CD4-positive, alpha-beta memory T cell (primary cell): Measurements from ENCODE around the gene KIAA0232. TPM values are rescaled to one million over a fixed set of nuclear protein-coding genes. Genes with fewer than 3 reads are reported as not detected.

Source experiments
- CTCF ChIA-PET: fragments of 350-600 bp; sonication (Branson Sonifier 250); formaldehyde crosslinking; loops from one replicate; lab custom pipeline; 2021; ENCODE audit warnings: inconsistent platforms; ENCODE audit not compliant: partially characterized antibody; lab: Charles Lee
- POLR2A ChIA-PET: fragments of 350-600 bp; sonication (Branson Sonifier 250); formaldehyde crosslinking; loops from one replicate; lab custom pipeline; 2021; ENCODE audit not compliant: partially characterized antibody; lab: Charles Lee
- DNase-seq, 5 donors: peaks; one replicate each; pipeline versions ENCODE4 v3.0.0 to v3.0.0-alpha.2; 2020 to 2022; ENCODE audit warnings: mixed read lengths in 1 of 5
- H3K27ac ChIP-seq: one replicate; pipeline ENCODE4 v1.7.0; 2013; ENCODE audit warnings: low read depth, low read length
- H3K27me3 ChIP-seq: 2 replicates; pipeline ENCODE4 v1.7.0; 2013; ENCODE audit warnings: mild to moderate bottlenecking, low read length, moderate library complexity; ENCODE audit not compliant: insufficient read depth
- H3K36me3 ChIP-seq: 2 replicates; pipeline ENCODE4 v1.7.0; 2013; ENCODE audit warnings: mild to moderate bottlenecking, low read length, moderate library complexity; ENCODE audit not compliant: insufficient read depth
- H3K4me1 ChIP-seq: 2 replicates; pipeline ENCODE4 v1.7.0; 2013; ENCODE audit warnings: mild to moderate bottlenecking, low read length, moderate library complexity; ENCODE audit not compliant: insufficient read depth
- H3K4me3 ChIP-seq, 2 donors: one replicate each; pipeline ENCODE4 v1.7.0; 2013; ENCODE audit warnings: low read length in 2 of 2, mild to moderate bottlenecking in 1 of 2
- H3K9me3 ChIP-seq, 2 donors: one replicate each; pipeline ENCODE4 v1.7.0; 2013; ENCODE audit warnings: low read length in 2 of 2, control low read depth in 1 of 2; ENCODE audit not compliant: control insufficient read depth in 1 of 2
- H3K27ac Mint-ChIP-seq, 7 donors: one replicate each; pipeline ENCODE4 v1.8.0; 2020 to 2021; ENCODE audit warnings: mixed read lengths in 7 of 7, mild to moderate bottlenecking in 6 of 7, inconsistent platforms in 3 of 7, moderate library complexity in 3 of 7
- H3K27me3 Mint-ChIP-seq, 2 donors: one replicate each; pipeline ENCODE4 v1.8.0; 2020 to 2021; ENCODE audit warnings: mixed read lengths in 2 of 2
- H3K36me3 Mint-ChIP-seq, 2 donors: one replicate each; pipeline ENCODE4 v1.8.0; 2020 to 2021; ENCODE audit warnings: mixed read lengths in 2 of 2, inconsistent platforms in 1 of 2, mild to moderate bottlenecking in 1 of 2
- H3K4me1 Mint-ChIP-seq, 4 donors: one replicate each; pipeline ENCODE4 v1.8.0; 2020 to 2021; ENCODE audit warnings: mixed read lengths in 4 of 4, mild to moderate bottlenecking in 1 of 4
- H3K4me3 Mint-ChIP-seq, 8 donors: one replicate each; pipeline ENCODE4 v1.8.0; 2020 to 2021; ENCODE audit warnings: mixed read lengths in 8 of 8, mild to moderate bottlenecking in 7 of 8, moderate library complexity in 6 of 8, inconsistent platforms in 3 of 8
- H3K9me3 Mint-ChIP-seq, 8 donors: one replicate each; pipeline ENCODE4 v1.8.0; 2020 to 2021; ENCODE audit warnings: mixed read lengths in 8 of 8, mild to moderate bottlenecking in 5 of 8, inconsistent platforms in 3 of 8, moderate library complexity in 1 of 8
- intact Hi-C: fragments of 100-400 bp; cut with micrococcal nuclease; formaldehyde crosslinking; loops from one replicate; pipeline ENCODE4 v1.15.1; 2023
- polyA plus RNA-seq, 2 donors: library from polyadenylated mRNA; unstranded; fragments of 300-500 nt; fragmentation: Illumina TruSeq; gene quantifications; one replicate each; pipeline ENCODE4 v1.2.3, GENCODE V29; 2021
- total RNA-seq, 2 experiments: library from RNA; stranded (reverse); gene quantifications; one replicate each; pipeline ENCODE4 v1.2.3, GENCODE V29; 2021

The KIAA0232 gene
- total and polyA plus RNA-seq, 4 experiments from 2014 or later, result 6.8 to 24.0 (median 16.0) TPM

GRCh38 chr4:6916587-6917460, 134.3 kb downstream of the KIAA0232 start:
- Histone ChIP-seq H3K9me3 (no peaks in the 10 kb centered on the region), H3K36me3 (no peaks in the 10 kb centered on the region), H3K27ac (peak overlapping the region; percentile 67), H3K4me1 (peaks cover 83% of the 10 kb centered on the region), H3K27me3 (no peaks in the 10 kb centered on the region), H3K4me3 (peak overlapping the region; percentile 3 to 47)
- H3K27ac Mint-ChIP-seq, result peak overlapping the region; percentile 94 to 98 (median 96)
- H3K36me3 Mint-ChIP-seq, result peaks cover 0 to 1% of the 10 kb centered on the region in 2 donors
- POLR2A ChIA-PET, result interaction anchor here (0.7 to 5.2 kb wide), 16 partner anchors 7 to 276 kb away, joined by 3 to 65 read pairs (median 5); partner anchors contain the start of genes GRPEL1, MRFAP1 and TBC1D14
- H3K27me3 Mint-ChIP-seq, result no peaks in the 10 kb centered on the region
- peak overlapping the region; percentile 53 to 85 (median 72) for H3K4me3 Mint-ChIP-seq
- intact Hi-C loops, result loop anchor here (5.0 kb wide), 1 partner anchor 55 kb away; no protein-coding TSS in a partner anchor
- peak; percentile 48 to 92 (median 57) for DNase-seq
- H3K9me3 Mint-ChIP-seq, result no peaks in the 10 kb centered on the region
- peaks cover 51 to 89% (median 74%) of the 10 kb centered on the region in 4 donors for H3K4me1 Mint-ChIP-seq
- CTCF ChIA-PET, result interaction anchor here (0.9 to 4.2 kb wide), 16 partner anchors 8 to 199 kb away, joined by 3 to 27 read pairs (median 5); partner anchors contain the start of genes TADA2B and TBC1D14

DNA sequence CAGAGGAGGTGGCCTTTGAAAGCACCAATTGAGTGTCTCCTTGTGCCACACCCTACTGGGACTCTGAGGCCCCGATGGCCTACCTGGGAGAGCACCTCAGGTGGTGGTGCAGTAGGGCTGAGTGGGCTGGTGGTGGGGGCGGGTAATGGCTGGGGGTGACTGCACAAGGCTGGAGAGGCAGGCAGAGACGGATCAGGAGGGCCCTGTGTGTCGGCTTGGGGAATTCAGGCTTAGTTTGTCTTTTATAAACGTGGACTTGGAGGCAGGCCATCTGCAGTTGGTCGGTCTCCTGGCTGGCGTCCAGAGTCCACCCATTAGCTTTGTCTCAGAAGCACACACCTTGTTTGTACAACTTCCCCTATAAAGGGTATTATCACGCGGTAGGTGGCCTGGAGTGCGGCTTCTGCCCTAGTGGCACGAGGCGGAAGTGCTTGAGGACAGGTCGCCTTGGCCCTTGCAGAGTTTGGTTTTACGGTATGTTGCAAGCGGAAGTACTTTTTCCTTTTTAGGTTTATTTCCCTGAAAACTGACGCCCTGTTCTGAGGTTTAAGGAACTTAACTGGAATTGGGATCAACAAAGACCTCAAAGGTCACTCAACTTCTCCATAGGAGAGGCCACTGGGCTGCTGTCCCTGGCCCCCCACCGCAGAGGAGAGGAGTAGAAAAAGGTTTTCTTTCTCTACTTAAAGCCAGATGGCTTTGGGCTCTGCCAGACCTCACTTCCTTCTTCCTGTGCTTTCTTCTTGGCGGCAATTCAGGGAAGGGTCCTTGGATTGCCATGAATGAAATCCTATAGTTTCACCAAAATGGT, 135.1 kb downstream of the KIAA0232 start:
- H3K9me3 ChIP-seq, result no peaks in the 10 kb centered on the region
- H3K36me3 ChIP-seq, result no peaks in the 10 kb centered on the region
- ChIA-PET POLR2A (interaction anchor here (0.7 to 5.2 kb wide), 19 partner anchors 8 to 277 kb away, joined by 3 to 65 read pairs (median 5); partner anchors contain the start of genes GRPEL1, MRFAP1 and TBC1D14), CTCF (interaction anchor here (0.9 to 4.2 kb wide), 19 partner anchors 9 to 199 kb away, joined by 3 to 27 read pairs (median 5); partner anchors contain the start of genes TADA2B and TBC1D14)
- H3K27ac ChIP-seq, result peak overlapping the region; percentile 67
- Mint-ChIP-seq H3K9me3 (no peaks in the 10 kb centered on the region), H3K27ac (peak overlapping the region; percentile 94 to 98 (median 96)), H3K27me3 (no peaks in the 10 kb centered on the region), H3K4me1 (peaks cover 54 to 89% (median 73%) of the 10 kb centered on the region in 4 donors), H3K36me3 (peaks cover 0 to 5% of the 10 kb centered on the region in 2 donors), H3K4me3 (peak overlapping the region; percentile 32 to 85 (median 66))
- H3K4me1 ChIP-seq, result peaks cover 81% of the 10 kb centered on the region
- peak overlapping the region in 1 of 2 donors; percentile 47 for H3K4me3 ChIP-seq
- no peaks in the 10 kb centered on the region for H3K27me3 ChIP-seq
- DNase-seq, result peak in 1 of 5 donors; percentile 34
- intact Hi-C loops, result loop anchor here (1.0 to 5.0 kb wide), 4 partner anchors 8 to 55 kb away; partner anchors contain the start of gene TBC1D14

DNA sequence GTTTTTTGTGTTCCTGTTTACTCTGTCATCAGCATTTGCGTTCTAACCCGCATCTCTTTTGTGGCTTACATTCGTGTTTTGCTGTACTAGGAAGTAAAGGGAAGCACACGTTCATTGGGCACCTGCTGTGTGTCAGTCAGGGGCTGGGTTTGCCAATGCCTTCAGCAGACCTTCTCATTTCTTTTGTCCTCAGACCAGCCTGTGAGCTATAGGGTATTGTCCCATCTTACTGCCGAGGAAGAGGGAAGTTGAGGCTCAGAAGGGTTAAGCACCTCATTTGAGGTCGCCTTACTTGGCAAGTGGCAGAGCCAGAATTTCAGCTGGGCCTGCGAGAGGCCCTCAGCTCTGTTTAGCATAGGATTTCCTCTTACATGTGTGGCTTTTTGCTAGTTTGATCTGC, 135.8 kb downstream of the KIAA0232 start:
- H3K27me3 Mint-ChIP-seq, result no peaks in the 10 kb centered on the region
- Histone ChIP-seq H3K27me3 (no peaks in the 10 kb centered on the region), H3K4me1 (peaks cover 74% of the 10 kb centered on the region), H3K36me3 (peaks cover 2% of the 10 kb centered on the region), H3K27ac (peak overlapping the region; percentile 67), H3K9me3 (no peaks in the 10 kb centered on the region), H3K4me3 (no peak overlapping the region)
- intact Hi-C loops, result loop anchor here (1.0 to 5.0 kb wide), 4 partner anchors 9 to 54 kb away; partner anchors contain the start of gene TBC1D14
- no peaks in the 10 kb centered on the region for H3K9me3 Mint-ChIP-seq
- H3K4me3 Mint-ChIP-seq, result peak overlapping the region; percentile 32 to 85 (median 66)
- peaks cover 2 to 9% of the 10 kb centered on the region in 2 donors for H3K36me3 Mint-ChIP-seq
- ChIA-PET CTCF (interaction anchor here (0.8 to 4.2 kb wide), 8 partner anchors 10 to 68 kb away, joined by 3 to 27 read pairs (median 6); partner anchors contain the start of gene TBC1D14), POLR2A (interaction anchor here (0.7 to 5.2 kb wide), 11 partner anchors 9 to 278 kb away, joined by 3 to 65 read pairs (median 7); partner anchors contain the start of genes GRPEL1, MRFAP1 and TBC1D14)
- H3K27ac Mint-ChIP-seq, result peak overlapping the region; percentile 94 to 98 (median 96)
- H3K4me1 Mint-ChIP-seq, result peaks cover 52 to 89% (median 71%) of the 10 kb centered on the region in 4 donors
- peak; percentile 33 to 63 (median 44) for DNase-seq

DNA sequence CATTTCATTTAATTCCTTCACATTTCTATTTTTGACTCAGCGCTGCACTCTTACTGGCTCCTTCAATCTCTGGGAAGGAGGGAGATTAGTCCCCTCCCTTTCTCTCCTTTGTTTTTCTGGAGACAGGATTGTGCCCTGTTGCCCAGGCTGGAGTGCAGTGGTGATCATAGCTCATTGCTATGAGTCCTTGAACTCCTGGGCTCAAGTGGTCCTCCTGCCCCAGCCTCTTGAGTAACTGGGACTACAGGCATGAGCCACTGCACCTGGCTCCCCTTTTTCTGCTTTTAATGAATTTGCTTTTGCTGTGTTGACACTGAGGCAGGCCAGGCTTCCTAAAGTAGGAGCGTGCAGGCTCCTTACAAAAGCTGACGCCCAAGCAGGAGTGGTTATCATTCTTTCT, 137.6 kb downstream of the KIAA0232 start:
- intact Hi-C loops, result no loop called here
- Histone ChIP-seq H3K36me3 (peaks cover 17% of the 10 kb centered on the region), H3K27ac (no peak overlapping the region), H3K9me3 (no peaks in the 10 kb centered on the region), H3K4me3 (no peak overlapping the region), H3K4me1 (peaks cover 60% of the 10 kb centered on the region), H3K27me3 (no peaks in the 10 kb centered on the region)
- DNase-seq, result no peak
- no peaks in the 10 kb centered on the region for H3K27me3 Mint-ChIP-seq
- POLR2A ChIA-PET, result interaction anchor here (0.6 to 4.9 kb wide), 3 partner anchors 10 to 123 kb away, joined by 3 to 44 read pairs (median 6); partner anchors contain the start of genes TADA2B and TBC1D14
- peaks cover 17 to 26% of the 10 kb centered on the region in 2 donors for H3K36me3 Mint-ChIP-seq
- H3K9me3 Mint-ChIP-seq, result no peaks in the 10 kb centered on the region
- CTCF ChIA-PET, result interaction anchor here (0.6 kb wide), 1 partner anchor 27 kb away, joined by 3 read pairs; no protein-coding TSS in a partner anchor
- H3K27ac Mint-ChIP-seq, result peak overlapping the region; percentile 61 to 96 (median 86)
- H3K4me3 Mint-ChIP-seq, result peak overlapping the region in 3 of 8 donors; percentile 30 to 63 (median 36)
- H3K4me1 Mint-ChIP-seq, result peaks cover 61 to 87% (median 73%) of the 10 kb centered on the region in 4 donors

DNA sequence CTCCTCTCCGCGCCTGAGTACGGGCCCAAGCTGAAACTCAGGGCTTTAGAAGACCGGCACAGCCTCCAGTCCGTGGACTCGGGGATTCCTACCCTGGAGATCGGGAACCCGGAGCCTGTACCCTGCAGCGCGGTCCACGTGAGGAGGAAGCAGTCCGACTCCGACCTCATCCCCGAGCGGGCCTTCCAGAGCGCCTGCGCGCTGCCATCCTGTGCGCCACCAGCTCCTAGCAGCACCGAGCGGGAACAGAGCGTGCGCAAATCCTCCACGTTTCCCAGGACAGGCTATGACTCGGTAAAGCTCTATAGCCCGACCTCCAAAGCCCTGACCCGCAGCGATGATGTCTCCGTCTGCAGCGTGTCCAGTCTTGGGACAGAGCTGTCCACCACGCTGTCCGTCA, 141.0 kb downstream of the KIAA0232 start:
- Mint-ChIP-seq H3K27ac (peak overlapping the region in 3 of 7 donors; percentile 17 to 68 (median 60)), H3K4me3 (peak overlapping the region in 1 of 8 donors; percentile 10)
- CTCF ChIA-PET, result interaction anchor here (1.2 kb wide), 1 partner anchor 19 kb away, joined by 3 read pairs; no protein-coding TSS in a partner anchor

DNA sequence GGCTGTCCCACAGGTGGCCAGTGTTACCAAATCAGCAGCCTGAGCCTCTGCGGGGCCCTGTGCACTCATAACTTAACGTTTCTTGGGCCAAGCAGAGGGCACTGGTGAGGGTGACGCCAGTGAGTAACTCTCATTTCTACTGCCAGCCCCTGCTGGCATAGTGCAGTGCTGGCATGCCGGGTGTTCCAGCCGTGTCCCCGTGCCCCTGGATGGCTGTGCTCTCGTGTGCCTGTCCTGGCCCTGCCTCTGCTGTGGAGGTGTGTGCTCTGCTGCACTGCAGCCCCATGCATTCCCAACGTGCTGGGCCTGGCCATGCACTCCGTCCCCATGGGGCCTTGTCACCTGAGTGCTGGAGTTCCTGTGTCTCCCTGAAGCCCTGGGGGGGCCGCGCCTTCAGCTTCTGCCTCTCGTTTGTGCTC, 141.8 kb downstream of the KIAA0232 start:
- no peaks in the 10 kb centered on the region for H3K9me3 ChIP-seq
- peaks cover 20% of the 10 kb centered on the region for H3K36me3 ChIP-seq
- ChIA-PET POLR2A (interaction anchor here (1.7 kb wide), 1 partner anchor 13 kb away, joined by 4 read pairs; no protein-coding TSS in a partner anchor), CTCF (no interaction called here)
- H3K36me3 Mint-ChIP-seq, result peaks cover 33 to 41% of the 10 kb centered on the region in 2 donors
- peaks cover 60% of the 10 kb centered on the region for H3K4me1 ChIP-seq
- no peak overlapping the region for H3K27ac ChIP-seq
- no peaks in the 10 kb centered on the region for H3K27me3 Mint-ChIP-seq
- intact Hi-C loops, result no loop called here
- H3K9me3 Mint-ChIP-seq, result no peaks in the 10 kb centered on the region
- no peak overlapping the region for H3K4me3 Mint-ChIP-seq
- peak overlapping the region in 2 of 7 donors; percentile 60 to 92 for H3K27ac Mint-ChIP-seq
- H3K4me3 ChIP-seq, result no peak overlapping the region
- no peaks in the 10 kb centered on the region for H3K27me3 ChIP-seq
- no peak for DNase-seq
- peaks cover 68 to 88% (median 77%) of the 10 kb centered on the region in 4 donors for H3K4me1 Mint-ChIP-seq

More for the DNA sequence above, 141.0 kb downstream of the KIAA0232 start:
- H3K9me3 ChIP-seq, result no peaks in the 10 kb centered on the region
- POLR2A ChIA-PET, result interaction anchor here (1.0 to 2.9 kb wide), 2 partner anchors 15 to 19 kb away, joined by 4 to 14 read pairs; no protein-coding TSS in a partner anchor
- no peaks in the 10 kb centered on the region for H3K27me3 Mint-ChIP-seq
- H3K27me3 ChIP-seq, result no peaks in the 10 kb centered on the region
- no peak for DNase-seq
- H3K4me3 ChIP-seq, result no peak overlapping the region
- no peak overlapping the region for H3K27ac ChIP-seq
- no peaks in the 10 kb centered on the region for H3K9me3 Mint-ChIP-seq
- peaks cover 17% of the 10 kb centered on the region for H3K36me3 ChIP-seq
- H3K4me1 ChIP-seq, result peaks cover 60% of the 10 kb centered on the region
- H3K4me1 Mint-ChIP-seq, result peaks cover 64 to 87% (median 75%) of the 10 kb centered on the region in 4 donors
- peaks cover 28 to 42% of the 10 kb centered on the region in 2 donors for H3K36me3 Mint-ChIP-seq
- intact Hi-C loops, result no loop called here
